Prostate gland (tissue), 2 donors: ENCODE measurements around the gene C20orf173. TPM values are rescaled to one million over a fixed set of nuclear protein-coding genes. Genes with fewer than 3 reads are reported as not detected.

Source experiments
- DNase-seq: peaks from one replicate; pipeline ENCODE4 v3.0.0-alpha.2; 2019; ENCODE audit warnings: low spot score
- H3K27ac ChIP-seq, 2 donors: fragments of 200-600 bp; sonication (generic); 2 replicates each; pipeline ENCODE4 v1.5.1; 2017 to 2019
- H3K27me3 ChIP-seq: fragments of 200-600 bp; sonication (generic); replicated peaks from 2 replicates; pipeline ENCODE4 v1.5.1; 2019; ENCODE audit not compliant: insufficient read depth
- H3K36me3 ChIP-seq, 2 donors: fragments of 200-600 bp; sonication (generic); 1 replicate in 1 of 2; 2 replicates in 1 of 2; pipeline versions ENCODE4 v1.5.1 to v1.8.1; 2017 to 2019
- H3K4me1 ChIP-seq: fragments of 200-600 bp; sonication (generic); replicated peaks from 2 replicates; pipeline ENCODE4 v1.5.1; 2019
- H3K4me3 ChIP-seq, 2 donors: fragments of 200-600 bp; sonication (generic); 2 replicates each; pipeline ENCODE4 v1.5.1; 2017 to 2019
- H3K9me3 ChIP-seq: fragments of 200-600 bp; sonication (generic); 2 replicates; pipeline ENCODE4 v1.5.1; 2017
- CTCF ChIP-seq, 4 experiments: fragments of 200-600 bp in 2 of 4; fragments of 450-650 bp in 2 of 4; sonication (generic) in 2 of 4; IDR thresholded peaks; 1 replicate in 3 of 4; 2 replicates in 1 of 4; pipeline ENCODE4 v1.5.1; 2016 to 2019; ENCODE audit warnings: antibody characterized with exemption in 4 of 4, mild to moderate bottlenecking in 2 of 4, moderate library complexity in 2 of 4
- POLR2A ChIP-seq: fragments of 450-650 bp; IDR thresholded peaks from one replicate; pipeline ENCODE4 v1.6.1; 2016; ENCODE audit warnings: antibody characterized with exemption, mild to moderate bottlenecking
- POLR2AphosphoS5 ChIP-seq: sonication (generic); formaldehyde crosslinking; IDR thresholded peaks from one replicate; pipeline ENCODE4 v1.6.1; 2017; ENCODE audit warnings: antibody characterized with exemption
- WGBS: methylation state at CpG from one replicate; pipeline ENCODE4 v1.1.5; 2018; 5-methylcytosine and 5-hydroxymethylcytosine counted together
- intact Hi-C: fragments of 100-400 bp; cut with DNase I; formaldehyde crosslinking; loops from one replicate; pipeline ENCODE4 v1.14.2; 2022
- total RNA-seq, 2 donors: library from RNA; depleted of rRNA; stranded (reverse); fragments of >200 nt; gene quantifications; one replicate each; pipeline ENCODE4 v1.1.0, GENCODE V29; 2016

C20orf173 gene
- total RNA-seq, 2 donors from 2014 or later: not detected

DNA sequence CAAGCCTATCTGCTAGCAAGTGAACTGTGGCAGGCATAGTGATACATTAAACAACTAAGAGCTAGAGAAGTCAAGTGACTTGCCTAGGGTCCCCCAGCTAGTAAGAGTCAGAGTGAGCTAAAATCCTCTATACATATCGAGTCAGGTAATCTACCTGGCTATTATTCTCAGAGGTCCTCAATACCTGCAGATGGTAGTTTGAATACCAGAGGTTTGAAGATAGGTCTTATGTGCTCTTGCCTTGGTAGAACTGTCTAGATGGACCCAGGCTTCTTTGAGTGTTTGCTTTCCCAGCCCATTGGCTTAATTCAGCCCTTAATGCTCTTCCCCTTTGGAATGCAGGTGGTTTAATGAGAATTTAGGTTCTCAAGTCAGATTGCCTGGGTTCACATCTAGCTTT lies 13.5 kb upstream of the C20orf173 start:
- 100% methylated on average over 1 of the region's 1 CpG for WGBS
- DNase-seq: no peak
- no peaks in the 10 kb centered on the region for H3K9me3 ChIP-seq
- H3K27ac ChIP-seq: no peak overlapping the region
- intact Hi-C loops: loop anchor here (5.0 to 10.0 kb wide), 2 partner anchors 78 to 119 kb away; partner anchors contain the start of genes CPNE1 and RBM12
- H3K4me1 ChIP-seq: peaks cover 6% of the 10 kb centered on the region
- no peak for TF ChIP-seq POLR2AphosphoS5
- no peak for TF ChIP-seq POLR2A
- TF ChIP-seq CTCF (IDR thresholded peaks at IDR 0.05): no peak
- no peak overlapping the region for H3K4me3 ChIP-seq
- no peaks in the 10 kb centered on the region for H3K36me3 ChIP-seq
- no peaks in the 10 kb centered on the region for H3K27me3 ChIP-seq

DNA sequence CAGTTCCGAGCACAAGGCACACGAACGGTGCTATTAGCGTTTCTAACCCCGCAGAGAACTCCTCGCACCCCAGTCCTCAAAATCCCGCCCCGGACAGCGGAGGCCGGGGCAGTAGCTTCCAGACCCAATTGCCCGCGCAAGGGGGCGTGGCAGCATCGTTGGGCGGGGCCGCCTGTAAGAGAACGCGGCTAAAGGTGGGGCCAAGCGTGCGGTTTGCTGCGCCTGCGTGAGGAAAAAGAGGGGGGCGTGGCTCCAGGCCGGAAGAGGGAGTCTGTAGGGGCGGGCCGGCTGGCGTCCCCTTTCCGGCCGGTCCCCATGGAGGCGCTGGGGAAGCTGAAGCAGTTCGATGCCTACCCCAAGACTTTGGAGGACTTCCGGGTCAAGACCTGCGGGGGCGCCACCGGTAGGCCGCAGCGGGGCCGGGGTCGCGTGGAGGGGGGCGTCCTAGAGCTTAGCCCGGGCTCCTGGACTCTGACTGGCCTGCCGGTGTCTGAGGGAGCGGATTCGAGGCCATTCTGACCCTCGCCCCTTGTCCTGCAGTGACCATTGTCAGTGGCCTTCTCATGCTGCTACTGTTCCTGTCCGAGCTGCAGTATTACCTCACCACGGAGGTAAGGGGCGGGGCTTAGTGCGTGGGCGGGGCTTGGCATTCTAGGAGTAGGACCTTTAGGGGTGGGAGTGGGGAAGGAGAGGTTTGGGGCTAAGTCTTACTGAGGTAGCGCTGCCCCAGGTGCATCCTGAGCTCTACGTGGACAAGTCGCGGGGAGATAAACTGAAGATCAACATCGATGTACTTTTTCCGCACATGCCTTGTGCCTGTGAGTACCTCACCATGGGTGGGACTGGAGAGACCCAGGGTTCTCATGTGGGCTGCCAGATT lies 12.6 kb upstream of the C20orf173 start, which contains the start of gene ERGIC3:
TSS of gene ERGIC3 (plus strand) at position 296 of the 880 bp plus-strand sequence. CDS start at position 316, 20 bp downstream.
- peaks cover 6% of the 10 kb centered on the region for H3K4me1 ChIP-seq
- WGBS: 3% methylated on average over 54 of the region's 57 CpGs

GRCh38 chr20:35541118-35541782 lies 11.8 kb upstream of the C20orf173 start:
- Histone ChIP-seq H3K4me1 (peaks cover 6% of the 10 kb centered on the region), H3K9me3 (no peaks in the 10 kb centered on the region), H3K27ac (peak overlapping the region in 1 of 2 donors; percentile 70), H3K27me3 (no peaks in the 10 kb centered on the region), H3K4me3 (peak overlapping the region; percentile 62 to 91), H3K36me3 (no peaks in the 10 kb centered on the region)
- 31% methylated on average over 13 of the region's 13 CpGs for WGBS
- no peak for DNase-seq
- TF ChIP-seq CTCF (IDR thresholded peaks at IDR 0.05): no peak
- no peak for TF ChIP-seq POLR2AphosphoS5
- no peak for TF ChIP-seq POLR2A
- intact Hi-C loops: loop anchor here (5.0 to 10.0 kb wide), 2 partner anchors 76 to 121 kb away; partner anchors contain the start of genes CPNE1 and RBM12

More for the DNA sequence above, 12.6 kb upstream of the C20orf173 start, which contains the start of gene ERGIC3:
- TF ChIP-seq POLR2A (peak; percentile 50), POLR2AphosphoS5 (peak; percentile 94), CTCF (IDR thresholded peaks at IDR 0.05) (peak in 3 of 4 experiments; percentile 16 to 32 (median 25))
- Histone ChIP-seq H3K27ac (peak within 1 kb of the TSS; percentile 63 to 70), H3K36me3 (no peaks in the 10 kb centered on the region), H3K4me3 (peak within 1 kb of the TSS; percentile 62 to 91), H3K27me3 (no peaks in the 10 kb centered on the region), H3K9me3 (no peaks in the 10 kb centered on the region)
- intact Hi-C loops: loop anchor here (5.0 to 10.0 kb wide), 2 partner anchors 77 to 120 kb away; partner anchors contain the start of genes CPNE1 and RBM12
- peak; percentile 95 for DNase-seq

DNA sequence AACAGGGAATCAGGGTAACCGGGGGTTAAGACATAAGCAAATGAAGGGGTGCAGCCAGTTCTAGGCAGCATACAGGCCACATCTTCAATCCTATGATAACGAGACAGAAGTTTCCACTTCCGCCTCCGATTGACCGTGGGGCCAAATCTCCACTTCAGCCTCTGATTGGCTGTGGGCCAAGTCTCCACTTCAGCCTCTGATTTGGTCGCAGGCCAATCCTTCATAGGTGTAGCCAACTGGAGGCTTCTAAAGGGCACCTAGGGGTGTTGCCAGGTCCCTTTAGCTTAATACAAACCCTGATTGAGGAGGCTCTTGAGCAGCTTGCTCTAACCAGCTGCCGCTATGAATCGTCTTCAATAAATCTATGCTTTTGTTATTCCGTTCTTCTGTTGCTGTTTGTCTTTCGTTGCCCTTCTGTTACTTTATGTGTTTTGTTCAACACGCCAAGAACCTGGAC lies 10.3 kb upstream of the C20orf173 start:
- Histone ChIP-seq H3K9me3 (no peaks in the 10 kb centered on the region), H3K4me1 (peaks cover 6% of the 10 kb centered on the region), H3K36me3 (no peaks in the 10 kb centered on the region), H3K4me3 (no peak overlapping the region), H3K27me3 (no peaks in the 10 kb centered on the region), H3K27ac (no peak overlapping the region)
- TF ChIP-seq CTCF (IDR thresholded peaks at IDR 0.05) (no peak), POLR2A (no peak), POLR2AphosphoS5 (no peak)
- no peak for DNase-seq
- WGBS: 51% methylated on average over 11 of the region's 11 CpGs
- intact Hi-C loops: loop anchor here (5.0 to 10.0 kb wide), 2 partner anchors 75 to 123 kb away; partner anchors contain the start of genes CPNE1 and RBM12
